ENCODE measurements around the gene PDX1.

Gene PDX1

GRCh38 chr13:27919934-27920676 lies at the start of gene PDX1:
Gene PDX1 (plus strand): TSS chr13:27920000. CDS start chr13:27920139, 139 bp downstream.
- DNase-seq, result peak in 1 of 2 experiments; percentile 98

GRCh38 chr13:27878274-27878673 lies 41.5 kb upstream of the PDX1 start:
- no peak for DNase-seq

GRCh38 chr13:27889471-27889870 lies 30.3 kb upstream of the PDX1 start:
- DNase-seq, result peak in 1 of 2 experiments; percentile 8

- no peak for DNase-seq
These were observed 23.1 kb upstream of the PDX1 start for GRCh38 chr13:27896726-27897125.

GRCh38 chr13:27904719-27905118 lies 15.1 kb upstream of the PDX1 start:
- no peak for DNase-seq

GRCh38 chr13:27905650-27906049 lies 14.2 kb upstream of the PDX1 start:
- no peak for DNase-seq

- DNase-seq, result no peak
These were observed 12.5 kb upstream of the PDX1 start for GRCh38 chr13:27907121-27907787.

- no peak for DNase-seq
These were observed 10.4 kb upstream of the PDX1 start for GRCh38 chr13:27909378-27909777.

- DNase-seq, result no peak
These were observed 8.3 kb upstream of the PDX1 start for GRCh38 chr13:27911521-27911920.

GRCh38 chr13:27913160-27913559 lies 6.6 kb upstream of the PDX1 start:
- DNase-seq, result no peak

- DNase-seq, result no peak
These were observed 4.2 kb upstream of the PDX1 start for GRCh38 chr13:27915301-27916207.

- peak; percentile 80 for DNase-seq
These were observed 2.5 kb upstream of the PDX1 start for GRCh38 chr13:27917121-27917947.

GRCh38 chr13:27918041-27918917 lies 1.5 kb upstream of the PDX1 start:
- peak in 1 of 2 experiments; percentile 26 for DNase-seq

GRCh38 chr13:27918918-27919658 lies 712 bp upstream of the PDX1 start:
- no peak for DNase-seq

- DNase-seq, result peak in 1 of 2 experiments; percentile 86
These were observed 204 bp upstream of the PDX1 start for GRCh38 chr13:27919659-27919933.

- DNase-seq, result peak; percentile 72 to 85
These were observed 1.0 kb downstream of the PDX1 start for GRCh38 chr13:27920677-27921420.

GRCh38 chr13:27921421-27921960 lies 1.7 kb downstream of the PDX1 start:
- DNase-seq, result peak in 1 of 2 experiments; percentile 51

- DNase-seq, result no peak
These were observed 2.4 kb downstream of the PDX1 start for GRCh38 chr13:27921961-27922882.
